Astrocyte of the spinal cord (primary cell): ENCODE measurements around the gene SFN.

ENCODE experiments used
- DNase-seq: peaks from one replicate; pipeline ENCODE4 v3.0.0; 2011; ENCODE audit warnings: low read depth, low spot score
- H3K4me3 ChIP-seq: 2 replicates; pipeline ENCODE4 v1.5.1; 2011; ENCODE audit warnings: low read depth, mild to moderate bottlenecking, low read length, moderate library complexity
- CTCF ChIP-seq: IDR thresholded peaks from 2 replicates; pipeline ENCODE4 v1.5.1; 2012; ENCODE audit warnings: low read depth, mild to moderate bottlenecking, low read length, inconsistent platforms
- in situ Hi-C: cut with HindIII; loops from 2 replicates; pipeline ENCODE4 v1.10.0; 2017; ENCODE audit warnings: low sequenced_read_pairs

Gene SFN

GRCh38 chr1:26897351-26897750 lies 34.4 kb downstream of the SFN start:
- in situ Hi-C loops: no loop called here
- DNase-seq: no peak
- H3K4me3 ChIP-seq: no peak overlapping the region
- no peak for TF ChIP-seq CTCF

- DNase-seq: peak; percentile 93
- in situ Hi-C loops: no loop called here
- H3K4me3 ChIP-seq: peak within 1 kb of the TSS; percentile 93
- no peak for TF ChIP-seq CTCF
These were observed 37.3 kb downstream of the SFN start, which contains the start of gene GPATCH3 for GRCh38 chr1:26900001-26900814. TSS of gene GPATCH3 (minus strand) at chr1:26900467. CDS start at chr1:26900442, 25 bp downstream.

GRCh38 chr1:26900815-26901511 lies 38.0 kb downstream of the SFN start:
- no peak for TF ChIP-seq CTCF
- no peak for DNase-seq
- in situ Hi-C loops: no loop called here

GRCh38 chr1:26907071-26907917 lies 44.3 kb downstream of the SFN start:
- in situ Hi-C loops: no loop called here
- H3K4me3 ChIP-seq: no peak overlapping the region
- peak; percentile 86 for DNase-seq
- no peak for TF ChIP-seq CTCF

More at GRCh38 chr1:26900815-26901511, 38.0 kb downstream of the SFN start:
- peak overlapping the region; percentile 93 for H3K4me3 ChIP-seq

GRCh38 chr1:26909951-26910342 lies 47.0 kb downstream of the SFN start:
- in situ Hi-C loops: no loop called here
- H3K4me3 ChIP-seq: no peak overlapping the region
- TF ChIP-seq CTCF: no peak

More at GRCh38 chr1:26909951-26910342, 47.0 kb downstream of the SFN start:
- no peak for DNase-seq
